ENCODE results near the gene IRF3. TPM values are rescaled to one million over a fixed set of nuclear protein-coding genes. Genes with fewer than 3 reads are reported as not detected.
A peak's percentile ranks its signal among the peaks of the same experiment; 100 is the strongest.

The IRF3 gene
- total RNA-seq, 1 experiment from 2014 or later, result 131 TPM

GRCh38 chr19:49678985-49679770 is 13.5 kb upstream of the IRF3 start:
- ChIA-PET POLR2A (interaction anchor here (0.5 to 1.4 kb wide), 3 partner anchors 17 to 136 kb away, joined by 4 to 13 read pairs (median 5); partner anchors contain the start of gene RRAS), CTCF (interaction anchor here (0.6 to 1.3 kb wide), 5 partner anchors 34 to 115 kb away, joined by 3 to 4 read pairs (median 3); partner anchors contain the start of gene RRAS)
- H3K27me3 Mint-ChIP-seq (ENCODE audit: insufficient read depth, unreplicated experiment), result no peaks in the 10 kb centered on the region
- H3K4me3 ChIP-seq (ENCODE audit: low read depth, low read length), result no peak overlapping the region
- peaks cover 2% of the 10 kb centered on the region; the same call in 1 of the 2 replicates for H3K36me3 ChIP-seq (ENCODE audit: control insufficient read depth, insufficient read depth, low read length)
- TF ChIP-seq CTCF (IDR thresholded peaks at IDR 0.05; ENCODE audit: insufficient read depth in 1 of 2, low read depth in 1 of 2, low read length in 1 of 2, severe bottlenecking in 1 of 2, unreplicated experiment in 1 of 2), result no peak
- H3K4me3 Mint-ChIP-seq (ENCODE audit: unreplicated experiment), result peak overlapping the region; percentile 78
- intact Hi-C loops (cut with micrococcal nuclease; ENCODE audit: unreplicated experiment), result loop anchor here (2.0 to 5.0 kb wide), 3 partner anchors 66 to 188 kb away; partner anchors contain the start of genes AP2A1 and PNKP
- peak overlapping the region; percentile 52 for H3K27ac Mint-ChIP-seq (ENCODE audit: unreplicated experiment)
- peaks cover 75% of the 10 kb centered on the region for H3K36me3 Mint-ChIP-seq (ENCODE audit: insufficient read depth, unreplicated experiment)
- peaks cover 9% of the 10 kb centered on the region for H3K4me1 Mint-ChIP-seq (ENCODE audit: low read depth, unreplicated experiment)
- H3K27me3 ChIP-seq (replicated peaks; ENCODE audit: control insufficient read depth, insufficient read depth, low read length), result no peaks in the 10 kb centered on the region
- BruUV-seq (replicated peaks), result no TSS peak
- no peaks in the 10 kb centered on the region for H3K9me3 Mint-ChIP-seq (ENCODE audit: unreplicated experiment)
- no peaks in the 10 kb centered on the region for H3K9me3 ChIP-seq
- no peak for DNase-seq
- H3K4me1 ChIP-seq, result peaks cover 15% of the 10 kb centered on the region

GRCh38 chr19:49677901-49678674 is 12.4 kb upstream of the IRF3 start:
- BruUV-seq (replicated peaks), result TSS peak; percentile 45
- peak overlapping the region; percentile 100 for H3K4me3 ChIP-seq (ENCODE audit: low read depth, low read length)
- Mint-ChIP-seq H3K9me3 (ENCODE audit: unreplicated experiment) (no peaks in the 10 kb centered on the region), H3K4me3 (ENCODE audit: unreplicated experiment) (peak overlapping the region; percentile 78), H3K27ac (ENCODE audit: unreplicated experiment) (peak overlapping the region; percentile 99), H3K36me3 (ENCODE audit: insufficient read depth, unreplicated experiment) (peaks cover 67% of the 10 kb centered on the region), H3K27me3 (ENCODE audit: insufficient read depth, unreplicated experiment) (no peaks in the 10 kb centered on the region), H3K4me1 (ENCODE audit: low read depth, unreplicated experiment) (peaks cover 9% of the 10 kb centered on the region)
- intact Hi-C loops (cut with micrococcal nuclease; ENCODE audit: unreplicated experiment), result loop anchor here (2.0 to 5.0 kb wide), 3 partner anchors 65 to 189 kb away; partner anchors contain the start of genes AP2A1 and PNKP
- peak; percentile 86 to 89 for DNase-seq
- H3K27me3 ChIP-seq (replicated peaks; ENCODE audit: control insufficient read depth, insufficient read depth, low read length), result no peaks in the 10 kb centered on the region
- CTCF ChIA-PET, result interaction anchor here (0.7 to 1.9 kb wide), 4 partner anchors 35 to 202 kb away, joined by 3 to 8 read pairs (median 4); partner anchors contain the start of gene AP2A1
- TF ChIP-seq CTCF (IDR thresholded peaks at IDR 0.05; ENCODE audit: insufficient read depth in 1 of 2, low read depth in 1 of 2, low read length in 1 of 2, severe bottlenecking in 1 of 2, unreplicated experiment in 1 of 2), result peak; percentile 77 to 82
- H3K36me3 ChIP-seq (ENCODE audit: control insufficient read depth, insufficient read depth, low read length), result peaks cover 2% of the 10 kb centered on the region; the same call in 1 of the 2 replicates
- POLR2A ChIA-PET, result interaction anchor here (0.5 to 2.3 kb wide), 4 partner anchors 13 to 88 kb away, joined by 4 to 15 read pairs (median 5); partner anchors contain the start of genes BCL2L12, IRF3 and RRAS
- peaks cover 15% of the 10 kb centered on the region for H3K4me1 ChIP-seq
- H3K9me3 ChIP-seq, result no peaks in the 10 kb centered on the region
